K562 (cell line): ENCODE data around the gene YBEY. TPM values are rescaled to one million over a fixed set of nuclear protein-coding genes. Genes with fewer than 3 reads are reported as not detected.

Experiments
- CREM ChIP-seq: IDR thresholded peaks from 2 replicates; pipeline ENCODE4 v1.6.1; 2014; ENCODE audit warnings: antibody characterized with exemption, low read depth
- FIP1L1 ChIP-seq: fragments of 200-400 bp; formaldehyde crosslinking; IDR thresholded peaks from 2 replicates; pipeline ENCODE4 v1.6.1; 2018; ENCODE audit warnings: mild to moderate bottlenecking, low read depth, low read length; ENCODE audit not compliant: poor library complexity, severe bottlenecking
- FOS ChIP-seq: IDR thresholded peaks from 3 replicates; pipeline ENCODE4 v1.6.1; 2011; ENCODE audit not compliant: insufficient read length; ENCODE audit errors: extremely low read depth
- FOXK1 ChIP-seq: sonication (generic); formaldehyde crosslinking; IDR thresholded peaks from 2 replicates; pipeline ENCODE4 v1.8.0; 2022; ENCODE audit warnings: missing genetic modification reagents, mild to moderate bottlenecking, borderline replicate concordance
- GATAD2B ChIP-seq: fragments of 450-650 bp; IDR thresholded peaks from 2 replicates; pipeline ENCODE4 v1.6.1; 2017; ENCODE audit warnings: mild to moderate bottlenecking, borderline replicate concordance
- GTF2F1 ChIP-seq: IDR thresholded peaks from 2 replicates; pipeline ENCODE4 v1.6.1; 2011; ENCODE audit warnings: low read depth, low read length, improper control_type of control experiment
- HEY1 ChIP-seq: fragments of 250-450 bp; sonication (Bioruptor Pico); IDR thresholded peaks from 2 replicates; pipeline ENCODE4 v1.5.0; 2020; ENCODE audit warnings: mild to moderate bottlenecking, moderate library complexity, borderline replicate concordance
- HMG20B ChIP-seq: fragments of 250-450 bp; sonication (Bioruptor Pico); IDR thresholded peaks from 2 replicates; pipeline ENCODE4 v1.5.0; 2021; ENCODE audit warnings: mild to moderate bottlenecking
- ILF3 ChIP-seq: fragments of 450-650 bp; IDR thresholded peaks from 2 replicates; pipeline ENCODE4 v1.6.1; 2018; ENCODE audit warnings: antibody characterized with exemption, mild to moderate bottlenecking, moderate library complexity, borderline replicate concordance
- NBN ChIP-seq: fragments of 450-650 bp; IDR thresholded peaks from 2 replicates; pipeline ENCODE4 v1.6.1; 2016; ENCODE audit warnings: low read depth, mild to moderate bottlenecking
- POLR2AphosphoS2 ChIP-seq: IDR thresholded peaks from 2 replicates; pipeline ENCODE4 v1.6.1; 2012; ENCODE audit warnings: low read length, improper control_type of control experiment
- POLR2G ChIP-seq: fragments of 200-400 bp; formaldehyde crosslinking; IDR thresholded peaks from 2 replicates; pipeline ENCODE4 v1.6.1; 2017; ENCODE audit warnings: low read depth, mild to moderate bottlenecking, antibody characterized with exemption, low read length, moderate library complexity
- RUNX1 ChIP-seq: sonication (generic); IDR thresholded peaks from 2 replicates; pipeline ENCODE4 v1.6.1; 2016; ENCODE audit warnings: antibody characterized with exemption, low read depth
- SPI1 ChIP-seq: IDR thresholded peaks from 2 replicates; pipeline ENCODE4 v1.6.1; 2011; ENCODE audit warnings: low read depth, low read length, control low read depth, borderline replicate concordance
- SUPT5H ChIP-seq: fragments of 450-650 bp; IDR thresholded peaks from 2 replicates; pipeline ENCODE4 v1.6.1; 2016
- TAL1 ChIP-seq: fragments of 450-650 bp; IDR thresholded peaks from 2 replicates; pipeline ENCODE4 v1.6.1; 2016; ENCODE audit warnings: mild to moderate bottlenecking
- ZC3H4 ChIP-seq: sonication (generic); formaldehyde crosslinking; IDR thresholded peaks from 2 replicates; pipeline ENCODE4 v1.9.0; 2021; ENCODE audit warnings: missing genetic modification reagents, borderline replicate concordance
- polyA plus RNA-seq, 8 experiments: library from polyadenylated mRNA; depleted of rRNA in 4 of 8; stranded (reverse) in 5 of 8; unstranded in 3 of 8; fragments of >200 nt; fragmentation: Nextera tagmentation in 2 of 8; fragmentation: Illumina TruSeq in 1 of 8; extraction: Ambion mirVana in 2 of 8; extraction: Trizol in 1 of 8; gene quantifications; 2 replicates each; pipeline versions ENCODE4 v1.2.1 to v1.2.3, GENCODE V29; 2011 to 2014; ENCODE audit warnings: inconsistent platforms in 1 of 8, missing spikeins in 1 of 8
- total RNA-seq, 7 experiments: library from RNA; depleted of rRNA in 6 of 7; stranded (reverse); fragments of >200 nt in 6 of 7; fragmentation: Illumina TruSeq in 2 of 7; extraction: Trizol in 2 of 7; gene quantifications; 2 replicates each; pipeline versions ENCODE4 v1.2.1 to v1.2.3, GENCODE V29; 2011 to 2021; ENCODE audit warnings: low replicate concordance in 1 of 7
- TF ChIP-seq, protein P1 (sequence below): sonication (generic); formaldehyde crosslinking; IDR thresholded peaks from 2 replicates; pipeline ENCODE4 v1.8.1; 2023; ENCODE audit warnings: mild to moderate bottlenecking, missing genetic modification reagents
- TF ChIP-seq, protein P2 (sequence below): fragments of 200-800 bp; sonication (Bioruptor generic); IDR thresholded peaks from 2 replicates; pipeline ENCODE4 v1.6.1; 2017; ENCODE audit warnings: missing genetic modification characterization, missing compliant biosample characterization
- TF ChIP-seq, protein P3 (sequence below): fragments of 450-650 bp; IDR thresholded peaks from 2 replicates; pipeline ENCODE4 v1.6.1; 2016; ENCODE audit warnings: antibody characterized with exemption
- TF ChIP-seq, protein P4 (sequence below), 2 experiments: fragments of 200-800 bp in 1 of 2; sonication (Bioruptor generic) in 1 of 2; sonication (generic) in 1 of 2; formaldehyde crosslinking in 1 of 2; IDR thresholded peaks in 1 of 2; conservative IDR thresholded peaks in 1 of 2; 2 replicates each; pipeline versions ENCODE4 v1.5.0 to v1.6.1; 2016 to 2020; ENCODE audit warnings: missing compliant biosample characterization in 1 of 2, missing genetic modification characterization in 1 of 2, missing genetic modification reagents in 1 of 2
- TF ChIP-seq, protein P5 (sequence below): sonication (generic); formaldehyde crosslinking; IDR thresholded peaks from 2 replicates; pipeline ENCODE4 v1.8.0; 2022; ENCODE audit warnings: missing genetic modification reagents, mild to moderate bottlenecking, moderate library complexity, borderline replicate concordance

YBEY gene
- total and polyA plus RNA-seq, 9 of the 15 experiments (the other 6 are each of a cell fraction or from before 2014, with no cell fraction given): 6.4 to 28.0 (median 12.4) TPM

DNA sequence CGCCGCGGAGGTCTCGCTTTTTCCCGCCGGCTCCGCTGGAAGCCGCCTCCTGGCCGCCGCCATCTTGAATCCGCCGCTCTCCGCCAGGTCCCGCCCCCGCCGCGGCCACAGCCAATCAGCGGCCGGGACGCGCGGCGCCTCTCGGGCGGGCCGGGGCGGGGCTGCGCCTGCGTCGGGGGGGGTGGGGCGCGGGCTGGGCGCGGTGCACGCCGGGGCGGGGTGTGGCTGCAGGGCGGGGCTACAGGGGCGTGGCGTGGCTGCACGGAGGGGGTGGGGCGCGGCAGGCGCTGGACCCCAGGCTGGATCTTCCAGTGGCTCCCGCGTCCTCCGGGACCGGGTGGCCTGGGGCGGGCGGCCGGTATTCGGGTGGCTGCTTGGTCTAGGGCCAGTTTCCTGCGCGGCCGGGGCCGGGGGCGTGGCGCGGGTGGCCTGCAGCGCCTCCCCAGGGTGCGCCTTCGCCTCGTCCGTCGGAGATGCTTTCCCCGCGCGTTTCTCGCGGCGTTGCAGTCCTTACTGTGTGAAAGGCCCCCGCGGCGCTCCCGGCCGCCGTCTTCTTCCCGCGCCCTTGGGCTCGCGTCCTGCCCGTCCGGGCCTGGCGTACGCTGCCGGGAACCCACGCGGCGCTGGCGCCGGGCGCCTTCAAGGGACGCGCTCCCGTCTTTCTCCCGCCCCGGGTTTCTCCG, 38.4 kb downstream of the YBEY start (continued):
- TF ChIP-seq CREM: peak; percentile 35; the same call in 1 of the 2 replicates
- no peak for TF ChIP-seq TAL1
- TF ChIP-seq GTF2F1: no peak
- TF ChIP-seq HEY1 (CRISPR knock-in tag): no peak
- TF ChIP-seq POLR2AphosphoS2: no peak
- TF ChIP-seq, protein P1, sequence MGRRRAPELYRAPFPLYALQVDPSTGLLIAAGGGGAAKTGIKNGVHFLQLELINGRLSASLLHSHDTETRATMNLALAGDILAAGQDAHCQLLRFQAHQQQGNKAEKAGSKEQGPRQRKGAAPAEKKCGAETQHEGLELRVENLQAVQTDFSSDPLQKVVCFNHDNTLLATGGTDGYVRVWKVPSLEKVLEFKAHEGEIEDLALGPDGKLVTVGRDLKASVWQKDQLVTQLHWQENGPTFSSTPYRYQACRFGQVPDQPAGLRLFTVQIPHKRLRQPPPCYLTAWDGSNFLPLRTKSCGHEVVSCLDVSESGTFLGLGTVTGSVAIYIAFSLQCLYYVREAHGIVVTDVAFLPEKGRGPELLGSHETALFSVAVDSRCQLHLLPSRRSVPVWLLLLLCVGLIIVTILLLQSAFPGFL: 0 out of 2 replicates have a peak, but pooled peaks have one; percentile 66
- TF ChIP-seq, protein P2, sequence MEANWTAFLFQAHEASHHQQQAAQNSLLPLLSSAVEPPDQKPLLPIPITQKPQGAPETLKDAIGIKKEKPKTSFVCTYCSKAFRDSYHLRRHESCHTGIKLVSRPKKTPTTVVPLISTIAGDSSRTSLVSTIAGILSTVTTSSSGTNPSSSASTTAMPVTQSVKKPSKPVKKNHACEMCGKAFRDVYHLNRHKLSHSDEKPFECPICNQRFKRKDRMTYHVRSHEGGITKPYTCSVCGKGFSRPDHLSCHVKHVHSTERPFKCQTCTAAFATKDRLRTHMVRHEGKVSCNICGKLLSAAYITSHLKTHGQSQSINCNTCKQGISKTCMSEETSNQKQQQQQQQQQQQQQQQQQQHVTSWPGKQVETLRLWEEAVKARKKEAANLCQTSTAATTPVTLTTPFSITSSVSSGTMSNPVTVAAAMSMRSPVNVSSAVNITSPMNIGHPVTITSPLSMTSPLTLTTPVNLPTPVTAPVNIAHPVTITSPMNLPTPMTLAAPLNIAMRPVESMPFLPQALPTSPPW (CRISPR knock-in tag): peak; percentile 93
- TF ChIP-seq RUNX1: no peak
- peak; percentile 79; the same call in 1 of the 2 replicates for TF ChIP-seq ZC3H4 (CRISPR knock-in tag)
- peak; percentile 69 for TF ChIP-seq FIP1L1
- TF ChIP-seq FOS: peak; percentile 12
- TF ChIP-seq, protein P3, sequence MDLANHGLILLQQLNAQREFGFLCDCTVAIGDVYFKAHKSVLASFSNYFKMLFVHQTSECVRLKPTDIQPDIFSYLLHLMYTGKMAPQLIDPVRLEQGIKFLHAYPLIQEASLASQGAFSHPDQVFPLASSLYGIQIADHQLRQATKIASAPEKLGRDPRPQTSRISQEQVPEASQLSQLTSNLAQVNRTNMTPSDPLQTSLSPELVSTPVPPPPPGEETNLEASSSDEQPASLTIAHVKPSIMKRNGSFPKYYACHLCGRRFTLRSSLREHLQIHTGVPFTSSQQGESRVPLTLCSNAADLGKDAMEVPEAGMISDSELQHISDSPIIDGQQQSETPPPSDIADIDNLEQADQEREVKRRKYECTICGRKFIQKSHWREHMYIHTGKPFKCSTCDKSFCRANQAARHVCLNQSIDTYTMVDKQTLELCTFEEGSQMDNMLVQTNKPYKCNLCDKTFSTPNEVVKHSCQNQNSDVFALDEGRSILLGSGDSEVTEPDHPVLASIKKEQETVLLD: no peak
- 0 out of 2 replicates have a peak, but pooled peaks have one; percentile 60 for TF ChIP-seq SUPT5H
- TF ChIP-seq, protein P4, sequence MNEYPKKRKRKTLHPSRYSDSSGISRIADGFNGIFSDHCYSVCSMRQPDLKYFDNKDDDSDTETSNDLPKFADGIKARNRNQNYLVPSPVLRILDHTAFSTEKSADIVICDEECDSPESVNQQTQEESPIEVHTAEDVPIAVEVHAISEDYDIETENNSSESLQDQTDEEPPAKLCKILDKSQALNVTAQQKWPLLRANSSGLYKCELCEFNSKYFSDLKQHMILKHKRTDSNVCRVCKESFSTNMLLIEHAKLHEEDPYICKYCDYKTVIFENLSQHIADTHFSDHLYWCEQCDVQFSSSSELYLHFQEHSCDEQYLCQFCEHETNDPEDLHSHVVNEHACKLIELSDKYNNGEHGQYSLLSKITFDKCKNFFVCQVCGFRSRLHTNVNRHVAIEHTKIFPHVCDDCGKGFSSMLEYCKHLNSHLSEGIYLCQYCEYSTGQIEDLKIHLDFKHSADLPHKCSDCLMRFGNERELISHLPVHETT (CRISPR knock-in tag; conservative IDR thresholded peaks at IDR 0.05 in 1 of 2, IDR thresholded peaks at IDR 0.05 in 1 of 2): peak; percentile 56 to 80; a peak in 2 of 4 replicates
- TF ChIP-seq SPI1: no peak
- TF ChIP-seq, protein P5, sequence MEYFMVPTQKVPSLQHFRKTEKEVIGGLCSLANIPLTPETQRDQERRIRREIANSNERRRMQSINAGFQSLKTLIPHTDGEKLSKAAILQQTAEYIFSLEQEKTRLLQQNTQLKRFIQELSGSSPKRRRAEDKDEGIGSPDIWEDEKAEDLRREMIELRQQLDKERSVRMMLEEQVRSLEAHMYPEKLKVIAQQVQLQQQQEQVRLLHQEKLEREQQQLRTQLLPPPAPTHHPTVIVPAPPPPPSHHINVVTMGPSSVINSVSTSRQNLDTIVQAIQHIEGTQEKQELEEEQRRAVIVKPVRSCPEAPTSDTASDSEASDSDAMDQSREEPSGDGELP (CRISPR knock-in tag): no peak; the same call in 1 of the 2 replicates
- peak; percentile 84 for TF ChIP-seq POLR2G
- TF ChIP-seq GATAD2B: peak; percentile 33; the same call in 1 of the 2 replicates
- 0 out of 2 replicates have a peak, but pooled peaks have one; percentile 24 for TF ChIP-seq ILF3
- 0 out of 2 replicates have a peak, but pooled peaks have one; percentile 32 for TF ChIP-seq NBN
- no peak for TF ChIP-seq HMG20B (CRISPR knock-in tag)
- TF ChIP-seq FOXK1 (CRISPR knock-in tag): peak; percentile 78; the same call in 1 of the 2 replicates
